Urothelium cell line (cell line): ENCODE data around the gene CDKAL1.

Source experiments
- DNase-seq: peaks from one replicate; pipeline ENCODE4 v3.0.0; 2011; ENCODE audit warnings: low spot score, mixed read lengths
- FAIRE-seq: peaks from 2 replicates; lab custom pipeline; 2011; peaks lifted over from hg19 to GRCh38; lab: Jason Lieb, UNC

CDKAL1 gene

GRCh38 chr6:21110684-21111083 is 576.4 kb downstream of the CDKAL1 start:
- FAIRE-seq (no peak), DNase-seq (no peak)

DNA sequence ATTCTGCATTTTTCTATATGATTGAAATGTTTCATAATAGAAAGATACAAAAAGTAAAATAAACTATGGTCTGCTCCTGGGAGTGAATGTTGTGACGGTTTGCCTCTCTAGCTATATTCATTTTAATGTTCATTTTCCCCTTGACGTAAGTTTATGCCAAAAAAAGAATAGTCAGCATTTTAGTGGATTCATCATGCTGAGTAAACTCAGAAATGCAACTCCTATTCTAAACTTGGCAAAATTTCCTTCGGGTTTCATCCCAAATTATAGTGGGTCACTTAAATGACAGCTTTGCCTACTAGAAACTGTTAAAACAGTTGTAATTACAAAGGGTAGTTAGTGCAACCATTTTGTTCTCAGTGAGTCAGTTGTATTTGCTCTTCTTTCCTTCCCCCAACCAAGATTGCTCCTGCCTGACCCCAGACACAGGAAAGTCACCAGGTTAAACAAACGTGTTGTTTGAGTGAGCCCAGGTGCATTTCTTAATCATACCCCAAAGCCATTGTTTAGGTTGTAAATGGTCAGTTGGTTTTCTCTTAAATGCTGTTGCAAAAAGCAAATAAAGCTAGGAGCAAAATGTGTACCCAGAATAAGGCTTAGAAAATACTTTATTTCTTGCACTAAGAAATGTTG is 577.0 kb downstream of the CDKAL1 start:
- DNase-seq = peak; percentile 33
- FAIRE-seq = no peak

DNA sequence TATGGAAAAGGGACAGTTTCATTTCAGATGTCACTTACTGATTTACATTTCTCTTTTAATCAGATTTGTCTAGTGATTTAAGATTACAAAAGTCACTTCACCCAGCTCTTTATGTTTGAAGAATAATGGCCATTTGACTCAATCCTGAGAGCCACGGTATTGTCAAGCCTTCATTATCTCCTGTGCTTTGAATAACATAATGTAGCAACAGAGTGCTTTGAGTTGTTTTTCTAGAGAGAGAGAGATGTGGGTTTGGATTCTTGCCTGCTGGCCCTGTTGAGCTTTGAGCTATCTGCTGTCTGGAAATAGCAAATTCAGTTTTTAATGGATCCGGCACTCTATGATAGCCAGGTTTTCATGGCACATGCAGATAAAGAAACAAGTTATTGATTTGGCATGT is 580.9 kb downstream of the CDKAL1 start:
- DNase-seq (no peak), FAIRE-seq (no peak)

DNA sequence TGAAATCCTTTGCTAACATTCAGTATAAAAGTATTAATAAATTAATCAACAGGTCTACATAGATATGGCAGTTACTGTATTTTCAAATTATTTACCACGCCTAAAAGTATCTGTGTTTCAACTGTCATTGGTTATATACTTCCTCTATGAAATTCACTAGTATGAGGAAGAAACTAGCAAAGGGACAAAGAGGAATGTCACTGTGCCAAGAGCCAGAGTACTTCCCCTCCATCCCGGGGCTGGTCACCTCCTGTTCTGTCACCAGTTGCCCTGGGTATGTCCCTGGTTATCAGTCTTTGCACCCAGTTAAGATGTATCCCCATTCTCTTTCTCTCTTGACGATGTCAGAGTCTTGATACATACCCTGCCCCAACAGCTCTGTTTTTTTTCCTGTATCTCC is 582.5 kb downstream of the CDKAL1 start:
- DNase-seq (no peak), FAIRE-seq (no peak)

GRCh38 chr6:21118216-21118780 is 584.0 kb downstream of the CDKAL1 start:
- no peak for DNase-seq
- FAIRE-seq = no peak

DNA sequence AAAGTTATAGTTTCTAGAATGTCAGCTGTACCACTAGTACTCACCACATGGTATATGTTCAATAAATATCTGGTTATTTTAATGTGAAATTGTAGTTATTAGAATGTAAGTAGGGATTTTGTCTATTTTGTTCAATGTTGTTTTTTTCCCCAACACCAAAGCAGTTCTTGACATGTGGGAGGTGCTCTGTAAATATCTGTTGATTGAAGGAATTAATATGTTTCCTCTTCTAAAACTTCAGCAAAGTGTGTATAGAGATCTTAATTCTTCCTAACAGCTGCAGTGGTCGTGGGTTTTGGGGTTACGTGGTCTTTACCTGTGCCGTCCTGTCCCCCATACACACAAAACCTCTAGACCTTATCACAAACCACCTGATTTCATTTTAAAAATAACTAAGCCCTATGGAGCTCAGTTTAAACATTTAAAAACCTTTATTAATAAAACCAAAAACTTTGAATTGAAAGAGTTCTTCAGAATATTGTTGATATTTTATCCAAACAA is 587.4 kb downstream of the CDKAL1 start:
- DNase-seq (no peak), FAIRE-seq (no peak)

GRCh38 chr6:21123507-21124436 is 589.5 kb downstream of the CDKAL1 start:
- FAIRE-seq (no peak), DNase-seq (no peak)

DNA sequence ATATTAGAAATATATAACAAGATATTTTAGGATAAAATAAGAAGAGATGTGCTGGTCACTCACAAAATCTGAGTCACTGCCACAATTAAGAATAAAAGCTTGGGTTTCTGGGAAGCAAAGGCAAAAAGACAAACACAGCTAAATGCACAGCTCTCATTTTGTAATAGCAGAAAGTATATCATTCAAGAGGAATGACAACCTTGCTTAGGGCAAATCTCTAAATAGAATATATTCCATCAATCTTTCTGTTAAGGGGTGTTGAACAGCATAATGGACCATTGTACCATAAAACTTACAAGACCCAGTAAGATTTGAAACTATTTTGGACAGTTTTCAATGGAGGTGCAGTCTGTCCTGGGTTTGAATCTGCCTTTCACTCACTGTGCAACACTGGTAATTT is 594.3 kb downstream of the CDKAL1 start:
- DNase-seq (no peak), FAIRE-seq (no peak)

DNA sequence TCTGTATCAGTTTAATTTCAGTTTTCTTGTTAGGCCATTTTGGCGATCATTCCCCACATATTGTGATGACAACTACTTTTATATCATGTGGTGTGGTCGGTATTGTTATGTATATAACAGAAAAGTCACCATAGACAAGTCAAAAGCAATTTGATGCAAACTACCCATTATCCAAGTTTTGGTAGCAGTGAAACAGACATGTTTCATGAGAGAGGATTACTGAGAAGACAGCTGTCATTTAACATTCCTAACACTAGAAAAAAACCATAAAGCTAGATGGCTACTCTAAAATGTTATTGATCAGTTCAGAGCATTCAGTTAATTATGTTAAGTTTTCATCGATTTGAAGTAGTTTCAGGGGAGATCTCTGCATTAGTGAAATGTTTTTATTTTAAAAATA is 597.1 kb downstream of the CDKAL1 start:
- FAIRE-seq = no peak

GRCh38 chr6:21132446-21132845 is 598.2 kb downstream of the CDKAL1 start:
- DNase-seq (no peak), FAIRE-seq (no peak)

More for the DNA sequence above, 597.1 kb downstream of the CDKAL1 start:
- DNase-seq = no peak

DNA sequence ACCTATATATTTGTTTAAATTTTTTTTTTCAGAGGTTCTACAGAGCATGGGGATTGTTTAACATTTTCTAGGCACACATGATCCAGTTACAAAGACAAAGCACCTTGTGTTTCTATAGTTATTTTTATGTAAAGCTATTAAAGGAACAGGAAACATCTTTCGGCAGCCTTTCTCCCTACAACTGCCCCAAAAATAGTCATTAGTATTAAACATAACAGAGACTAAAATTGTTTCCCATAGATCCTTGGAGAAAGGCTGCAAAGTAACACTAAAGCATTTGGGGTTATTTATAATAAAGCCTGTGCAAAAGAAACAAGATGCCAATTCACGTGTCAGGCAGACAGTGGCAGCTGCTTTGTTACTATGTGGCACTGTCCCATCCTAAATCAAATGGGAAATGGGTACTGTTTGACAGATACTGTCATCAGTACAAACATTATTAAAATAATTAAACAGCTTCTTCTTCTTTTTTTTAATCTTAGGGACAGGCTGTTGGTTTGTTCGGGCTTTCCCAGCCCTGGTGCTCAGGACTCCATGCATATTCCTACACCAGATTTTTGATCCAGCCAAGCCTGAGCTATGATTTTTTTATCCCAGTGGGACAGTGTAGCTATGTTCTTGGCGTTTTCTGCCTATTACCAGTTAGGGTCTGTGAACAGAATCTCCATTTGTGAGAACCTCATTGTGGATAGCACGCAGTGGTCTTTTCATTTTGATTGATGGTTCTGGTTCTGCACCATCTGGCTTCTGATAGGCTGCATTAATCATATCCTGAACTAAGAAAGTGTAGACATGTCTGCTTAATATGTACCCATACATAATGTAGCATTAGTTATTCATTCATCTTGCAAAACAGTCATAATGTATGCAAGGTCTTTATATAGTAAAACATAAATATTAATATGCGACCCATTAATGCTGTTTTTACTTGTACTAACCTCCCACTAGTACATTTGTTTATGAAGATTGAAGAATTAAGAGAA is 598.9 kb downstream of the CDKAL1 start:
- no peak for FAIRE-seq
- no peak for DNase-seq

GRCh38 chr6:21133901-21134300 is 599.6 kb downstream of the CDKAL1 start:
- FAIRE-seq (no peak), DNase-seq (no peak)

DNA sequence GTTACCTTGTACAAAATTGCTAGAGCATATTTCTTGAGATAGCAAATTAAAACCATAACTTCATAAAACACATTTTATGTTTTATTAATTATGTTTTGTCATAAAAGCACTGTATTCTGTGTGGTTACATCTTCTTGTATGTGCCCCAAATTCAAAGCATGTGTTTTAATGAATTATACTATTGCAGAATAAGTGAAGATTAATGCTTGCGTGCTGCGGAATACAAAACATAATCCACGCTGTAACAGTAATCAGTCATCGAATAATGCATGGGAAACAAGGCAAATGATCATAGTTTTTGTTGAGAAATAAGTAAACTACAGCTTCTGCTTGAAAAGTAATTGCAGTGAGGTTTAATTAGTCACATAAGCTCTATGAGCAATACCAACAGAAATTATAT is 600.1 kb downstream of the CDKAL1 start:
- FAIRE-seq = no peak
- DNase-seq = no peak

DNA sequence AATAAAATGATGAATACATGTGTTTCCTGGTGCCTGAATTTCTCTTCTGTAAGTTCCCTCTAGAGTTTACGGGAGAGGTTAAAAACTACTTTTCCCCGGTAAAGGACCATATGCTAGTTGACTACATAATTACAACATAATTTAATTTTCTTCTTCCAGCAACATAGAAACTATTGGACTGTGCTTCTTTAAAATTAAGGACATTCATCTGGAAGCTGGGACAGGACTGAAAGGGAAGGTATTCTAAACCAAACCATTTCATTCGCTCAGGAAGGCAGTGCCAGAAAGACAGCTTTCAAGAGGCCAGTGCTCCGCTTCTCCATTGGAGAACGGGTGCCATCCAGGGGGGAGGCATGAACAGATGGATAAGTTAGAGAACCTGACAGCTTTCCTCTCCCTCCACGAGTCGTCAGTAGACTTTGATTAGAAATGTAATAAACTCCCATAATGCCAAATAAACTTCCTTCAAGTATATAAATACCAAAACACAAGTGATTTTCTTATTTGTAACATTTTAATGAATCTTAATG is 601.3 kb downstream of the CDKAL1 start:
- FAIRE-seq (no peak), DNase-seq (no peak)

DNA sequence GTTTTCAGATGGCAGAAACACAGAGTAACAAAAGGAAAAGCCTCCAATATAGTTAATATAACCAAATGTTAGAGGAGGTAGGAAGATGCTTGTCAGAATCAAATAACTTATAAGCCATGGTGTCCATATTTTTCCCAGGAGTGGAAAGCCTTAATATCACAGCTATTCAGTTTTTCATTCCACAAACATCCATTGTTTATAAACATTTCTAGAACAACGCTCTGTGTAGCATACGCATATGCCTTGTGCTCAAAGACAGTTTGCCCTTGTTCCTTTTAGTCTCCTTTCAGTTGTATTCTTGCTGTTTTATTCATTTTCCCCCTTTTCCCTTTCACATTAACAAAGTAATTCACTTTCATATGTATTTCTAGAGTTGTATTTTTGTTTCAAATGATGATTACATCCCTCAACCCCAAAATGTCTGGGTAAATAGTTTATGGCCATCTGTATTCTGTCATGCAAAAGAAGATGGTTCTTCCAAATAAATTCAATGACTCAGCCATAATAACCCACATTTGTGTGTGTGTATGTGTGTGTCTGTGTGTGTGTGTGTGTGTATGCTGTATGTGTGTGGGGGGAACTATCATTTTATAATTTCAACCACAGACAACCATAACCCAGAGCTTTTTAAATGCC is 603.6 kb downstream of the CDKAL1 start:
- no peak for DNase-seq
- FAIRE-seq = no peak

DNA sequence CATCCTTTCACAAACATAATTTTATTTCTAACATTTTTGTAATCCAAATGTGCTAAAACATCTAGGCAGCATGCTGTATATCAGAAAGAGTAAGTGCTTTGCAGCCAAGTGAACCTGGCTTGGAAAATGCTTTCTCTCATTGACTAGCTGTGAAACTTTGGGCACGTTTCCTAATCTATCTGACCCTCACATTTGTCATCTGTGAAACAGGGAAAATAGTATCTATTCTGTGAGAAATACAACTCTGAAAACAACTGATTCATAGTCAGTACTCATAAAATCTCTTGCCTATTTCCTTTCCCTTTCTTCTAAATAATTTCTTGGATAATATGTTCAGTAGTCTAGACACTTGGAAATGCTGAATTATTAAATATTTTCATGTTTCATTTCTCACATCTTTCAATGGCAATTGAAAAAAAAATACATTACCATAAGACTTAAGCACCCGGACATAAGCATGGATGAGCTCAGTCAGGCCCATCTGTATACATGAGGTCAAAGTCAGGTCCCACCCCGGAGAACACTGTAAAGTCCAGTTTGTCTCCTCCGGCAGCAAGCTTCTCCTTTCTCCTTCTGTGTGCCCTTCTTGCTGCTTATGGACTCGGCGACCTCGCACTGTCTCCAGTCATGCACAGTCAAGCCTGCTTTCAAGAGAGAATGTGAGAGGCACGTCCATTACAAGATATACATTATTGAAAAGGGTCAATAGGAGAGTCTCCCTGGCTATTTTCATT is 604.2 kb downstream of the CDKAL1 start:
- no peak for FAIRE-seq
- no peak for DNase-seq

- no peak for FAIRE-seq
- DNase-seq = no peak
These were observed 606.7 kb downstream of the CDKAL1 start for GRCh38 chr6:21140966-21141365.

- DNase-seq = no peak
- FAIRE-seq = no peak
These were observed 607.5 kb downstream of the CDKAL1 start for GRCh38 chr6:21141616-21142303.

DNA sequence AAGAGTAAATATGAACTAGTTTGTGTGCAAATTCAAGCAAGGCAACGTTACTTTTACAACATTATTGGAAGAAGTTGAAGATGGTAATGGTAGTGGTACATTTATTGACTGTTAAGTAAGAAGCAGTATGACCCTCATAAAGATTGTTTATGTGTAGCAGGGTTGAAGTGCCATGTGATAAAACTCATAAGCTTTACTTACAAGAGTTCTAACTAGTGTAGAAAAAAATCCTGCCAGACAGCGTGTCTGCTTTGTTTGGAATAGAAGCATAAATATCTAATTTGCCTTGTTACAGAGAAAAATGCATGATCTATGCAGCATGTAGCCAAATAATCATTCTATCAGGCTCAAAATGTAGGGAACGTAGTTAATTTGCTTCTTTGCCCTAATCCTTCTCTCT is 608.5 kb downstream of the CDKAL1 start:
- FAIRE-seq = no peak

More for the DNA sequence above, 608.5 kb downstream of the CDKAL1 start:
- no peak for DNase-seq
